K562 (cell line): Measurements from ENCODE around the gene PSMB7. TPM values are rescaled to one million over a fixed set of nuclear protein-coding genes. Genes with fewer than 3 reads are reported as not detected.

ENCODE experiments used
- GABPB1 ChIP-seq: sonication (generic); formaldehyde crosslinking; IDR thresholded peaks from 2 replicates; pipeline ENCODE4 v1.8.0; 2022; ENCODE audit warnings: mild to moderate bottlenecking, missing genetic modification reagents
- MBD1 ChIP-seq: fragments of 250-450 bp; sonication (Bioruptor Pico); IDR thresholded peaks from 2 replicates; pipeline ENCODE4 v1.8.0; 2022; ENCODE audit warnings: inconsistent platforms
- OTX1 ChIP-seq: fragments of 450-650 bp; formaldehyde crosslinking; IDR thresholded peaks from 2 replicates; pipeline ENCODE4 v1.4.0; 2022; ENCODE audit warnings: mild to moderate bottlenecking
- SREBF2 ChIP-seq: sonication (generic); formaldehyde crosslinking; IDR thresholded peaks from 2 replicates; pipeline ENCODE4 v1.4.0; 2020; ENCODE audit warnings: mild to moderate bottlenecking, missing genetic modification reagents
- ZFPM2 ChIP-seq: fragments of 250-450 bp; sonication (Bioruptor Pico); IDR thresholded peaks from 2 replicates; pipeline ENCODE4 v1.5.1; 2022; ENCODE audit warnings: mild to moderate bottlenecking
- polyA plus RNA-seq, 8 experiments: library from polyadenylated mRNA; depleted of rRNA in 4 of 8; stranded (reverse) in 5 of 8; unstranded in 3 of 8; fragments of >200 nt; fragmentation: Nextera tagmentation in 2 of 8; fragmentation: Illumina TruSeq in 1 of 8; extraction: Ambion mirVana in 2 of 8; extraction: Trizol in 1 of 8; gene quantifications; 2 replicates each; pipeline versions ENCODE4 v1.2.1 to v1.2.3, GENCODE V29; 2011 to 2014; ENCODE audit warnings: inconsistent platforms in 1 of 8, missing spikeins in 1 of 8
- total RNA-seq, 7 experiments: library from RNA; depleted of rRNA in 6 of 7; stranded (reverse); fragments of >200 nt in 6 of 7; fragmentation: Illumina TruSeq in 2 of 7; extraction: Trizol in 2 of 7; gene quantifications; 2 replicates each; pipeline versions ENCODE4 v1.2.1 to v1.2.3, GENCODE V29; 2011 to 2021; ENCODE audit warnings: low replicate concordance in 1 of 7
- TF ChIP-seq, protein P1 (sequence below), 2 experiments: fragments of 450-650 bp; IDR thresholded peaks; 2 replicates each; pipeline ENCODE4 v1.6.1; 2018; ENCODE audit warnings: mild to moderate bottlenecking in 2 of 2, low read depth in 1 of 2; ENCODE audit not compliant: partially characterized antibody in 2 of 2

Gene PSMB7
- total and polyA plus RNA-seq, 9 of the 15 experiments (the other 6 are each of a cell fraction or from before 2014, with no cell fraction given): 321 to 978 (median 407) TPM

GRCh38 chr9:124403246-124403645 lies 12.0 kb downstream of the PSMB7 start (continued):
- no peak for TF ChIP-seq OTX1 (CRISPR knock-in tag)
- TF ChIP-seq MBD1 (CRISPR knock-in tag): no peak
- TF ChIP-seq SREBF2 (CRISPR knock-in tag): no peak
- TF ChIP-seq GABPB1: no peak
- no peak for TF ChIP-seq ZFPM2 (CRISPR knock-in tag)
- TF ChIP-seq, protein P1, sequence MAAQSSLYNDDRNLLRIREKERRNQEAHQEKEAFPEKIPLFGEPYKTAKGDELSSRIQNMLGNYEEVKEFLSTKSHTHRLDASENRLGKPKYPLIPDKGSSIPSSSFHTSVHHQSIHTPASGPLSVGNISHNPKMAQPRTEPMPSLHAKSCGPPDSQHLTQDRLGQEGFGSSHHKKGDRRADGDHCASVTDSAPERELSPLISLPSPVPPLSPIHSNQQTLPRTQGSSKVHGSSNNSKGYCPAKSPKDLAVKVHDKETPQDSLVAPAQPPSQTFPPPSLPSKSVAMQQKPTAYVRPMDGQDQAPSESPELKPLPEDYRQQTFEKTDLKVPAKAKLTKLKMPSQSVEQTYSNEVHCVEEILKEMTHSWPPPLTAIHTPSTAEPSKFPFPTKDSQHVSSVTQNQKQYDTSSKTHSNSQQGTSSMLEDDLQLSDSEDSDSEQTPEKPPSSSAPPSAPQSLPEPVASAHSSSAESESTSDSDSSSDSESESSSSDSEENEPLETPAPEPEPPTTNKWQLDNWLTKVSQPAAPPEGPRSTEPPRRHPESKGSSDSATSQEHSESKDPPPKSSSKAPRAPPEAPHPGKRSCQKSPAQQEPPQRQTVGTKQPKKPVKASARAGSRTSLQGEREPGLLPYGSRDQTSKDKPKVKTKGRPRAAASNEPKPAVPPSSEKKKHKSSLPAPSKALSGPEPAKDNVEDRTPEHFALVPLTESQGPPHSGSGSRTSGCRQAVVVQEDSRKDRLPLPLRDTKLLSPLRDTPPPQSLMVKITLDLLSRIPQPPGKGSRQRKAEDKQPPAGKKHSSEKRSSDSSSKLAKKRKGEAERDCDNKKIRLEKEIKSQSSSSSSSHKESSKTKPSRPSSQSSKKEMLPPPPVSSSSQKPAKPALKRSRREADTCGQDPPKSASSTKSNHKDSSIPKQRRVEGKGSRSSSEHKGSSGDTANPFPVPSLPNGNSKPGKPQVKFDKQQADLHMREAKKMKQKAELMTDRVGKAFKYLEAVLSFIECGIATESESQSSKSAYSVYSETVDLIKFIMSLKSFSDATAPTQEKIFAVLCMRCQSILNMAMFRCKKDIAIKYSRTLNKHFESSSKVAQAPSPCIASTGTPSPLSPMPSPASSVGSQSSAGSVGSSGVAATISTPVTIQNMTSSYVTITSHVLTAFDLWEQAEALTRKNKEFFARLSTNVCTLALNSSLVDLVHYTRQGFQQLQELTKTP (IDR thresholded peaks at IDR 0.05; ENCODE audit: low read depth in 1 of 2, partially characterized antibody in 2 of 2): no peak
